Measurements from ENCODE around the gene TMPRSS6. TPM values are rescaled to one million over a fixed set of nuclear protein-coding genes. Genes with fewer than 3 reads are reported as not detected.

The TMPRSS6 gene
- total and polyA plus RNA-seq, 3 donors from 2014 or later: 1.5 to 4.0 (median 3.4) TPM

DNA sequence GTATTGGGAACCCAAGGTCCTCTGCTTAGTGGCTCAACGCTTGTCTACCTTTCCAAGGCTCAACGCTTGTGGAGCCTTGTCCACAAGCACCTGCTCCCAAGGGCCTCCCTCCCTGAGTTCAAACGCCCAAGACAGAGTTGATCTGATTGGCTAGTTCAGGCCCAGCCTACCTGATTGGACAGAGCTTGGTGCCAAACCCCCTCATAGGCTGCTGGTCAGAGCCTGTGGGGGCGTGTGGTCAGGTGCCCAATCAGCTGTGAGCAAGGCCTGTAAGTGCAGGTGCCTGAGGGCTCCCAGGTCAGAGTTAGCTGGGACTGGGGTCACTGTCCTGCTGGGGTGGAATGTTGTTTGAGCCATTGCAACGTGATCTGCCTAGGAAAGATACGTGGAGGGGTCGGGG is 16.9 kb upstream of the TMPRSS6 start:
- H3K4me3 ChIP-seq: no peak overlapping the region
- WGBS, 2 donors: 54 to 65% methylated on average over 2 to 7 of the region's 7 CpGs

GRCh38 chr22:37123649-37124048 is 14.1 kb upstream of the TMPRSS6 start:
- Histone ChIP-seq H3K36me3 (ENCODE audit: low read depth, missing control alignments) (no peaks in the 10 kb centered on the region), H3K27me3 (no peaks in the 10 kb centered on the region), H3K4me3 (no peak overlapping the region), H3K4me1 (no peaks in the 10 kb centered on the region), H3K27ac (no peak overlapping the region), H3K9me3 (no peaks in the 10 kb centered on the region)
- TF ChIP-seq POLR2A (IDR thresholded peaks at IDR 0.05): no peak
- no peak for TF ChIP-seq CTCF (IDR thresholded peaks at IDR 0.05)
- no peak for DNase-seq
- 94 to 96% methylated on average over 7 of the region's 7 CpGs for WGBS, 2 donors
- intact Hi-C loops (cut with DNase I; ENCODE audit: low total_unique reads): no loop called here

More for the DNA sequence above, 16.9 kb upstream of the TMPRSS6 start:
- no peaks in the 10 kb centered on the region for H3K27me3 ChIP-seq
- TF ChIP-seq CTCF (IDR thresholded peaks at IDR 0.05) (no peak), POLR2A (IDR thresholded peaks at IDR 0.05) (no peak)
- no peaks in the 10 kb centered on the region for H3K9me3 ChIP-seq
- no peaks in the 10 kb centered on the region for H3K4me1 ChIP-seq
- no peaks in the 10 kb centered on the region for H3K36me3 ChIP-seq (ENCODE audit: low read depth, missing control alignments)
- H3K27ac ChIP-seq: no peak overlapping the region
- peak; percentile 50 for DNase-seq
- intact Hi-C loops (cut with DNase I; ENCODE audit: low total_unique reads): no loop called here

DNA sequence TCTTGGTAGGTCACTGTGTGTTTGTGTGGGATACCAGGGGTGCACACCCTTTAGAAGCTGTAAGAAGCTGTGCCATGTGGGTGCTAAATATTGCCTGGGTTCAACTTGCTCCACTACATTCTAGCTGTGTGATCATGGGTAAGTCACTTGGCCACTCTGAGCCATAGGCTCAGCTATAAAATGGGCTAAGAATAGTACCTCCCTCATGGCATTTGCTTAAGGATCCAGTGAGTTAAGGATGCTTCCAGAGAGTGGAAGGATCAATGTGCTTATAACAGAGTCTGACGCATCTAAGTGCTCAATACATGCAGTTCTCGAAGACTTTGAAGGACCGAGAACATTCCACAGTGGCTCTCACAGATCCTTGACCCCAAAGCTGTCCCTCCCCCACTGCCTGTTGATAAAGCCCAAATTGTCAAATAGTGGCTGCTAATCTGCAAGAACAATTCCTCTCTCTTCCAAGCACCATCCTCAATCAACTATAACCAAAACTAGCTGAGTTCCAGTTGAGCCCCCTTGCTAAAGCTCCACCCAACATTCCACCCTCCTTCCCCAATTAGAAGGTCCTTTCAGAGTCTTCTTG is 13.2 kb upstream of the TMPRSS6 start:
- no peaks in the 10 kb centered on the region for H3K4me1 ChIP-seq
- no peak for DNase-seq
- H3K27me3 ChIP-seq: no peaks in the 10 kb centered on the region
- TF ChIP-seq CTCF (IDR thresholded peaks at IDR 0.05): no peak
- no peak for TF ChIP-seq POLR2A (IDR thresholded peaks at IDR 0.05)
- no peak overlapping the region for H3K4me3 ChIP-seq
- no peak overlapping the region for H3K27ac ChIP-seq
- H3K36me3 ChIP-seq (ENCODE audit: low read depth, missing control alignments): no peaks in the 10 kb centered on the region
- intact Hi-C loops (cut with DNase I; ENCODE audit: low total_unique reads): no loop called here
- 53 to 80% methylated on average over 3 of the region's 3 CpGs for WGBS, 2 donors
- H3K9me3 ChIP-seq: no peaks in the 10 kb centered on the region

DNA sequence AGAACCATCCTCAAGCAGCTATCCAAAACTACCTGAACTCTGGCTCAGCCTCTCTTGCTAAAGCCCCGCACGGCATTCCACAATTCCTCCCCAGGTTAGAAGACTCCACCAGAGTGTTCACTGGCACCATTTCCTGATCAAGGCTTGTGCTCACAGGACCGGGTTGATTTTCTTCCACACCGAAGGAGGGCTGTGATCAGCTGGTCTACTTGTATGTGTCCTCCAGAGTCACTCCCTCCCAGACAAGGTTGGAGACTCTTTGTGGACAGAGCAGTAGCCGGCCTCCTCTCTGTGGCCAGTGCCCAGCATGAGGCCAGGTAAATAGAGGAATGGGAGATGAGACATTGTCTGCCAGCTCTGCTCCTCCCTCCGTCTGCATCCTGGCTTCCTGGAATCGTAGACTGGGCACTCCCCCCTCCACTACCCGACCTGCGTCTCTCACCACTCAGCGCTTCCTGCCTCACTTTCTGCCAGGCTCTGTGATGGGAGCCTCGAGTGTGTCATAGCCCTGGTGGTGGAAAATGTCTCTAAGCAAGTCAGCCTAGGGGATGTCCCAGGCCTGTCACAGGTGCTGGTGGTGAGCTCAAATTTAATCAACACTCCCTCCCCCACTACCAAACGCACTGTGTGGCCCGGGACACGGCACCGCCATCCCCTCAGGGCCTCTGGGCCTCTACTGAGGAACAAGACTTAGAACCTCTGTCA is 12.5 kb upstream of the TMPRSS6 start:
- TF ChIP-seq POLR2A (IDR thresholded peaks at IDR 0.05): no peak
- no peak for TF ChIP-seq CTCF (IDR thresholded peaks at IDR 0.05)
- no peaks in the 10 kb centered on the region for H3K36me3 ChIP-seq (ENCODE audit: low read depth, missing control alignments)
- 56 to 61% methylated on average over 15 of the region's 15 CpGs for WGBS, 2 donors
- no peaks in the 10 kb centered on the region for H3K4me1 ChIP-seq
- DNase-seq: peak; percentile 16
- H3K9me3 ChIP-seq: no peaks in the 10 kb centered on the region
- H3K4me3 ChIP-seq: no peak overlapping the region
- H3K27ac ChIP-seq: no peak overlapping the region
- H3K27me3 ChIP-seq: no peaks in the 10 kb centered on the region
- intact Hi-C loops (cut with DNase I; ENCODE audit: low total_unique reads): no loop called here

All from testis (tissue), 3 donors.